C4-2B (cell line): ENCODE results near the gene LBX2.

Source experiments
- ZFX ChIP-seq: fragments of 450-650 bp; IDR thresholded peaks from 2 replicates; pipeline ENCODE4 v1.6.1; 2017
- TF ChIP-seq, protein P1 (sequence below): fragments of 450-650 bp; conservative IDR thresholded peaks from 2 replicates; pipeline ENCODE4 v1.5.1; 2017; ENCODE audit warnings: mild to moderate bottlenecking

GRCh38 chr2:74457129-74457548, 42.3 kb downstream of the LBX2 start:
- TF ChIP-seq, protein P1, sequence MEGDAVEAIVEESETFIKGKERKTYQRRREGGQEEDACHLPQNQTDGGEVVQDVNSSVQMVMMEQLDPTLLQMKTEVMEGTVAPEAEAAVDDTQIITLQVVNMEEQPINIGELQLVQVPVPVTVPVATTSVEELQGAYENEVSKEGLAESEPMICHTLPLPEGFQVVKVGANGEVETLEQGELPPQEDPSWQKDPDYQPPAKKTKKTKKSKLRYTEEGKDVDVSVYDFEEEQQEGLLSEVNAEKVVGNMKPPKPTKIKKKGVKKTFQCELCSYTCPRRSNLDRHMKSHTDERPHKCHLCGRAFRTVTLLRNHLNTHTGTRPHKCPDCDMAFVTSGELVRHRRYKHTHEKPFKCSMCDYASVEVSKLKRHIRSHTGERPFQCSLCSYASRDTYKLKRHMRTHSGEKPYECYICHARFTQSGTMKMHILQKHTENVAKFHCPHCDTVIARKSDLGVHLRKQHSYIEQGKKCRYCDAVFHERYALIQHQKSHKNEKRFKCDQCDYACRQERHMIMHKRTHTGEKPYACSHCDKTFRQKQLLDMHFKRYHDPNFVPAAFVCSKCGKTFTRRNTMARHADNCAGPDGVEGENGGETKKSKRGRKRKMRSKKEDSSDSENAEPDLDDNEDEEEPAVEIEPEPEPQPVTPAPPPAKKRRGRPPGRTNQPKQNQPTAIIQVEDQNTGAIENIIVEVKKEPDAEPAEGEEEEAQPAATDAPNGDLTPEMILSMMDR = no peak
- TF ChIP-seq ZFX = no peak
